HL-60 (cell line): ENCODE measurements around the gene ZNF280D.

ENCODE experiments used
- CTCF ChIP-seq: IDR thresholded peaks from one replicate; pipeline ENCODE4 v1.5.1; 2011; ENCODE audit warnings: low read length, control low read depth, inconsistent platforms; ENCODE audit not compliant: insufficient read depth
- GABPA ChIP-seq: IDR thresholded peaks from 2 replicates; pipeline ENCODE4 v1.6.1; 2012; ENCODE audit warnings: low read depth
- POLR2AphosphoS5 ChIP-seq: IDR thresholded peaks from 2 replicates; pipeline ENCODE4 v1.6.1; 2012; ENCODE audit warnings: low read depth

GRCh38 chr15:56754772-56755370, 21.6 kb upstream of the ZNF280D start:
- TF ChIP-seq CTCF (no peak), POLR2AphosphoS5 (no peak), GABPA (no peak)
